ENCODE measurements around the gene DOK7. TPM values are rescaled to one million over a fixed set of nuclear protein-coding genes. Genes with fewer than 3 reads are reported as not detected.

DOK7 gene
- total and polyA plus RNA-seq, 4 donors, result 0.13 to 0.84 (median 0.46) TPM

DNA sequence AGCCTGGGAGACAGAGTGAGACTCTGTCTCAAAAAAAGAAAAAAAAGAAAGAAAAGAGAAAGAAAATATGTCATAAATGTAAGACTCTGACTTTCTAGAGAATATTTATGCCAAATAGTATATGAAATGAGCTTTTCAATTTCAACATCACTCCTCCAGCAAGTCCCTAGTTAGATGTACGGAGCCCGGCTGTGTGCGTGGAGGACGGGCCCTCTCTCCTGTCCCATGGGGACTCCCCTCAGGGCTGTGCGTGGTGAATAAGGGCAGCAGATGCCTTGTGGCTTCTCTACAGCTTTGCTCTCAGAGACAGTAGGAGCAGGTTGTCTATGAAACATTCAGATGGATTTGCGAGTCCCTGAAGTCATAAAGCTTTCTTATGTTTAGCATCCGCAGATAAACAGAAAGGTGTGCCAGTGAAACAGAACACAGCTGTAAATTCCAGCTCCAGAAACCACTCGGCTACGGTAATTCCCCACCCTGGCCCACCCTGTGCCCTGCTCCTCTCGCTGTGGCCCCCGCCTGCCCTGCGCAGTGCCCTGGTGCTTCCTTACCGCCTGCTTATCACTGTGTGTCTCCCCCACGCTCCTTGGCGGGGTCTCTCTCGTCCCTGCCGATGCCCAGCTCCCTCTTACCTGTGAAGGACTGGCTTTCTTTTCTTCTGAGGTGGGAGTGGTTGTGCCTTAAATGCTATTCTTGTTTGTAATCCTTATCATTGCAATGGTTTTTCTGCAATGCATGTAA is 35.2 kb upstream of the DOK7 start:
- no peaks in the 10 kb centered on the region for H3K9me3 ChIP-seq (ENCODE audit: control insufficient read depth in 4 of 4, low read length in 3 of 4)
- no peak for DNase-seq (ENCODE audit: low spot score)
- peaks cover 2 to 36% (median 9%) of the 10 kb centered on the region in 4 donors for H3K36me3 ChIP-seq (ENCODE audit: control insufficient read depth in 4 of 4, insufficient read depth in 3 of 4, low read depth in 1 of 4, low read length in 3 of 4)
- H3K4me1 ChIP-seq (ENCODE audit: control insufficient read depth in 4 of 4, insufficient read depth in 4 of 4, low read length in 3 of 4), result peaks cover 0 to 9% (median 3%) of the 10 kb centered on the region in 4 donors
- TF ChIP-seq YY1 (IDR thresholded peaks at IDR 0.05) (no peak), SP1 (IDR thresholded peaks at IDR 0.05) (no peak), FOXA2 (IDR thresholded peaks at IDR 0.05) (no peak), GABPA (IDR thresholded peaks at IDR 0.05 in 1 of 2, conservative IDR thresholded peaks at IDR 0.05 in 1 of 2) (no peak), RXRA (IDR thresholded peaks at IDR 0.05) (no peak), FOXA1 (IDR thresholded peaks at IDR 0.05) (no peak), TAF1 (conservative IDR thresholded peaks at IDR 0.05) (no peak), EGR1 (IDR thresholded peaks at IDR 0.05; ENCODE audit: low read depth in 2 of 2) (no peak), RAD21 (IDR thresholded peaks at IDR 0.05) (no peak)
- TF ChIP-seq, protein P1, sequence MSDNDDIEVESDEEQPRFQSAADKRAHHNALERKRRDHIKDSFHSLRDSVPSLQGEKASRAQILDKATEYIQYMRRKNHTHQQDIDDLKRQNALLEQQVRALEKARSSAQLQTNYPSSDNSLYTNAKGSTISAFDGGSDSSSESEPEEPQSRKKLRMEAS (IDR thresholded peaks at IDR 0.05), result no peak
- TF ChIP-seq, protein P2, sequence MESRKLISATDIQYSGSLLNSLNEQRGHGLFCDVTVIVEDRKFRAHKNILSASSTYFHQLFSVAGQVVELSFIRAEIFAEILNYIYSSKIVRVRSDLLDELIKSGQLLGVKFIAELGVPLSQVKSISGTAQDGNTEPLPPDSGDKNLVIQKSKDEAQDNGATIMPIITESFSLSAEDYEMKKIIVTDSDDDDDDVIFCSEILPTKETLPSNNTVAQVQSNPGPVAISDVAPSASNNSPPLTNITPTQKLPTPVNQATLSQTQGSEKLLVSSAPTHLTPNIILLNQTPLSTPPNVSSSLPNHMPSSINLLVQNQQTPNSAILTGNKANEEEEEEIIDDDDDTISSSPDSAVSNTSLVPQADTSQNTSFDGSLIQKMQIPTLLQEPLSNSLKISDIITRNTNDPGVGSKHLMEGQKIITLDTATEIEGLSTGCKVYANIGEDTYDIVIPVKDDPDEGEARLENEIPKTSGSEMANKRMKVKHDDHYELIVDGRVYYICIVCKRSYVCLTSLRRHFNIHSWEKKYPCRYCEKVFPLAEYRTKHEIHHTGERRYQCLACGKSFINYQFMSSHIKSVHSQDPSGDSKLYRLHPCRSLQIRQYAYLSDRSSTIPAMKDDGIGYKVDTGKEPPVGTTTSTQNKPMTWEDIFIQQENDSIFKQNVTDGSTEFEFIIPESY (IDR thresholded peaks at IDR 0.05), result no peak
- TF ChIP-seq, protein P3, sequence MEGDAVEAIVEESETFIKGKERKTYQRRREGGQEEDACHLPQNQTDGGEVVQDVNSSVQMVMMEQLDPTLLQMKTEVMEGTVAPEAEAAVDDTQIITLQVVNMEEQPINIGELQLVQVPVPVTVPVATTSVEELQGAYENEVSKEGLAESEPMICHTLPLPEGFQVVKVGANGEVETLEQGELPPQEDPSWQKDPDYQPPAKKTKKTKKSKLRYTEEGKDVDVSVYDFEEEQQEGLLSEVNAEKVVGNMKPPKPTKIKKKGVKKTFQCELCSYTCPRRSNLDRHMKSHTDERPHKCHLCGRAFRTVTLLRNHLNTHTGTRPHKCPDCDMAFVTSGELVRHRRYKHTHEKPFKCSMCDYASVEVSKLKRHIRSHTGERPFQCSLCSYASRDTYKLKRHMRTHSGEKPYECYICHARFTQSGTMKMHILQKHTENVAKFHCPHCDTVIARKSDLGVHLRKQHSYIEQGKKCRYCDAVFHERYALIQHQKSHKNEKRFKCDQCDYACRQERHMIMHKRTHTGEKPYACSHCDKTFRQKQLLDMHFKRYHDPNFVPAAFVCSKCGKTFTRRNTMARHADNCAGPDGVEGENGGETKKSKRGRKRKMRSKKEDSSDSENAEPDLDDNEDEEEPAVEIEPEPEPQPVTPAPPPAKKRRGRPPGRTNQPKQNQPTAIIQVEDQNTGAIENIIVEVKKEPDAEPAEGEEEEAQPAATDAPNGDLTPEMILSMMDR (IDR thresholded peaks at IDR 0.05; ENCODE audit: low read depth, low read length, missing input control), result no peak
- TF ChIP-seq, protein P4, sequence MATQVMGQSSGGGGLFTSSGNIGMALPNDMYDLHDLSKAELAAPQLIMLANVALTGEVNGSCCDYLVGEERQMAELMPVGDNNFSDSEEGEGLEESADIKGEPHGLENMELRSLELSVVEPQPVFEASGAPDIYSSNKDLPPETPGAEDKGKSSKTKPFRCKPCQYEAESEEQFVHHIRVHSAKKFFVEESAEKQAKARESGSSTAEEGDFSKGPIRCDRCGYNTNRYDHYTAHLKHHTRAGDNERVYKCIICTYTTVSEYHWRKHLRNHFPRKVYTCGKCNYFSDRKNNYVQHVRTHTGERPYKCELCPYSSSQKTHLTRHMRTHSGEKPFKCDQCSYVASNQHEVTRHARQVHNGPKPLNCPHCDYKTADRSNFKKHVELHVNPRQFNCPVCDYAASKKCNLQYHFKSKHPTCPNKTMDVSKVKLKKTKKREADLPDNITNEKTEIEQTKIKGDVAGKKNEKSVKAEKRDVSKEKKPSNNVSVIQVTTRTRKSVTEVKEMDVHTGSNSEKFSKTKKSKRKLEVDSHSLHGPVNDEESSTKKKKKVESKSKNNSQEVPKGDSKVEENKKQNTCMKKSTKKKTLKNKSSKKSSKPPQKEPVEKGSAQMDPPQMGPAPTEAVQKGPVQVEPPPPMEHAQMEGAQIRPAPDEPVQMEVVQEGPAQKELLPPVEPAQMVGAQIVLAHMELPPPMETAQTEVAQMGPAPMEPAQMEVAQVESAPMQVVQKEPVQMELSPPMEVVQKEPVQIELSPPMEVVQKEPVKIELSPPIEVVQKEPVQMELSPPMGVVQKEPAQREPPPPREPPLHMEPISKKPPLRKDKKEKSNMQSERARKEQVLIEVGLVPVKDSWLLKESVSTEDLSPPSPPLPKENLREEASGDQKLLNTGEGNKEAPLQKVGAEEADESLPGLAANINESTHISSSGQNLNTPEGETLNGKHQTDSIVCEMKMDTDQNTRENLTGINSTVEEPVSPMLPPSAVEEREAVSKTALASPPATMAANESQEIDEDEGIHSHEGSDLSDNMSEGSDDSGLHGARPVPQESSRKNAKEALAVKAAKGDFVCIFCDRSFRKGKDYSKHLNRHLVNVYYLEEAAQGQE (IDR thresholded peaks at IDR 0.05), result no peak
- 96% methylated on average over 17 of the region's 17 CpGs for WGBS
- no peaks in the 10 kb centered on the region for H3K27me3 ChIP-seq (ENCODE audit: control insufficient read depth in 4 of 4, insufficient read depth in 4 of 4, low read length in 3 of 4)
- peak overlapping the region in 1 of 2 donors; percentile 41 for H3K27ac ChIP-seq (ENCODE audit: low read depth in 1 of 2, low read length in 2 of 2)
- H3K9ac ChIP-seq (ENCODE audit: low read depth in 1 of 2, low read length in 2 of 2), result no peak overlapping the region
- no peak overlapping the region for H3K4me3 ChIP-seq (ENCODE audit: low read depth in 1 of 3, low read length in 3 of 3)

DNA sequence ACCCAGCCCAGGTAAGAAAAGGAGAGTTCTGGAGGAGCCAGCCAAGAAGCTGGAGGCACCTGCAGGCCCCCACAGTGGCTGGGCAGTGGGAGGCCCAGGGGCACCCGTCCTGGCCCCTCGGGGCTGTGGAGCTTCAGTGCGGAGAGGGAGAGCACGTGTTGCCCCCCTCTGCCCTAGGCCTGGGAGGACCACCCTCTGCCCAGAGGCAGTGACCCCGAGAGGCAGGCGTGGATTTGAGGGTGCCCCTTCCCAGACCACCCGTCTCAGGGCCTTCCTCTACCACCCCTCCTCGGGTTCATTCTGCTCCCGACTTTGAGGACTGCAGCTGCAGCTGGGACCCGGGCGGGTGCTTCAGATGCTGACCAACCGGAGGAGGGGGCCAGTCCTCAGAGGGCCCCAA is 33.5 kb upstream of the DOK7 start:
- Histone ChIP-seq H3K4me1 (ENCODE audit: control insufficient read depth in 4 of 4, insufficient read depth in 4 of 4, low read length in 3 of 4) (peaks cover 0 to 9% (median 3%) of the 10 kb centered on the region in 4 donors), H3K4me3 (ENCODE audit: low read depth in 1 of 3, low read length in 3 of 3) (no peak overlapping the region), H3K27me3 (ENCODE audit: control insufficient read depth in 4 of 4, insufficient read depth in 4 of 4, low read length in 3 of 4) (no peaks in the 10 kb centered on the region), H3K9me3 (ENCODE audit: control insufficient read depth in 4 of 4, low read length in 3 of 4) (no peaks in the 10 kb centered on the region), H3K27ac (ENCODE audit: low read depth in 1 of 2, low read length in 2 of 2) (no peak overlapping the region), H3K36me3 (ENCODE audit: control insufficient read depth in 4 of 4, insufficient read depth in 3 of 4, low read depth in 1 of 4, low read length in 3 of 4) (peaks cover 3 to 19% (median 7%) of the 10 kb centered on the region in 4 donors), H3K9ac (ENCODE audit: low read depth in 1 of 2, low read length in 2 of 2) (no peak overlapping the region)
- no peak for TF ChIP-seq RXRA (IDR thresholded peaks at IDR 0.05)
- TF ChIP-seq, protein P1 (IDR thresholded peaks at IDR 0.05), result no peak
- TF ChIP-seq NR2F2 (IDR thresholded peaks at IDR 0.05), result no peak
- TF ChIP-seq, protein P5, sequence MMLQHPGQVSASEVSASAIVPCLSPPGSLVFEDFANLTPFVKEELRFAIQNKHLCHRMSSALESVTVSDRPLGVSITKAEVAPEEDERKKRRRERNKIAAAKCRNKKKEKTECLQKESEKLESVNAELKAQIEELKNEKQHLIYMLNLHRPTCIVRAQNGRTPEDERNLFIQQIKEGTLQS (IDR thresholded peaks at IDR 0.05), result no peak
- no peak for TF ChIP-seq EGR1 (IDR thresholded peaks at IDR 0.05; ENCODE audit: low read depth in 2 of 2)
- TF ChIP-seq FOXA2 (IDR thresholded peaks at IDR 0.05), result no peak
- TF ChIP-seq HNF4G (IDR thresholded peaks at IDR 0.05), result no peak
- no peak for TF ChIP-seq HNF4A (conservative IDR thresholded peaks at IDR 0.05)
- TF ChIP-seq TAF1 (conservative IDR thresholded peaks at IDR 0.05), result no peak
- TF ChIP-seq, protein P3 (IDR thresholded peaks at IDR 0.05; ENCODE audit: low read depth, low read length, missing input control), result no peak
- no peak for TF ChIP-seq YY1 (IDR thresholded peaks at IDR 0.05)
- no peak for TF ChIP-seq GABPA (IDR thresholded peaks at IDR 0.05 in 1 of 2, conservative IDR thresholded peaks at IDR 0.05 in 1 of 2)
- TF ChIP-seq, protein P2 (IDR thresholded peaks at IDR 0.05), result no peak
- 95% methylated on average over 12 of the region's 12 CpGs for WGBS
- DNase-seq (ENCODE audit: low spot score), result no peak
